Activated gamma-delta T cell treated with anti-CD3 and anti-CD28 coated beads, Interleukin-2, amount 50 U/mL, for 16 hours (primary cell): Measurements from ENCODE around the gene CFAP97.

ENCODE experiments used
- DNase-seq: peaks from one replicate; pipeline ENCODE4 v3.0.0-alpha.2; 2020; ENCODE audit warnings: low read depth

Gene CFAP97

GRCh38 chr4:185109736-185110135 is 94.1 kb downstream of the CFAP97 start:
- DNase-seq: no peak
